ENCODE measurements around the gene IL31RA. TPM values are rescaled to one million over a fixed set of nuclear protein-coding genes. Genes with fewer than 3 reads are reported as not detected.

The IL31RA gene
- total RNA-seq, 1 donor from 2014 or later = not detected

DNA sequence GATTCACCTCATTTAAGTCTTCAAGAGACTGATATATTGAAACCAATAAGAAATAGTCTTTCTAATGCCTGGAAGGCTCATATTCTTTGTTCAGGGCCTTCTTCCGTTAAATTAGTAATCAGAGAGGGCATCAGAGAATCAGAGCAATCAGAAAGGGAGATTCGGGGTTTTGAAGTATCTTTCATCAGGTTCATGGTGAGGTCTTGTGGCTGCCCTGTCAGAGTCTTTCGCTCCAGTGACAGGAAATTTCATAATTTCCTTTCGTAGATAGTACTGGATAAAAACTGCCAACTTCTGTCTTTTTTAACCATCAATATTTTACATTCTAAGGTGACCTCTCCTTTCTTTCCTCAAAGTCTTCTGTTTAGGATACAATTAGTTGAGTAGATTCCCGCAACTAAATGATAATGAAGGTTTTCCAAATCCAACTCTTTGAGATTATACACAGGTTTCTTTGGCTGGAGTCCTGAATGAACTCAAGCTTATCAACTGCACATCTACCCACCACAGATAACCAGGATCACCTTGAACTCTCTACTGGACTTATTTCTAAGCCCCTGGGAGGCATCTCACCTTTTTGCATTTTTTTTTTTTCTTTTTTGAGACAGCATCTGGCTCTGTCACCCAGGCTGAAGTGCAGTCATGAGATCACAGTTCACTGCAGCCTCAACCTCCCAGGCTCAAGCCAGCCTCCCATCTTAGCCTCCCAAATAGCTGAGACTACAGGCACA is 5.5 kb downstream of the IL31RA start:
- intact Hi-C loops (cut with micrococcal nuclease) = no loop called here
- ATAC-seq (no peak), DNase-seq (no peak)

DNA sequence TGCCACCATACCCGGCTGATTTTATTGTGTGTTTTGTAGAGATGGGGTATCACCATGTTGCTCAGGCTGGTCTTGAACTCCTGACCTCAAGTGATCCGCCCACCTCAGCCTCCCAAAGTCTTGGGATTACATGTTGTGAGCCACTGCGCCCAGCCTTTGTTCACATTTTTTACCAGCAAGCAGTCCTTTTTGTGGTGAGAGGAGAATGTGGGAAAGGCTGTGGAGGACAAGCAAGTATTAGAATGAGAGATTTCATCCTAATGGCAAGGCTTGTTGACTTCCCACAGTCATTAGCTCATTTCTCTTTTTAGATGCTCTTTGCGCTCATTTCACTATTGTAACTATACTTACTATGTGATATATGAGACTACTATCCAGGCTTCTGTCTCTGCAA is 6.1 kb downstream of the IL31RA start:
- ATAC-seq (no peak), DNase-seq (no peak)
- intact Hi-C loops (cut with micrococcal nuclease) = no loop called here

DNA sequence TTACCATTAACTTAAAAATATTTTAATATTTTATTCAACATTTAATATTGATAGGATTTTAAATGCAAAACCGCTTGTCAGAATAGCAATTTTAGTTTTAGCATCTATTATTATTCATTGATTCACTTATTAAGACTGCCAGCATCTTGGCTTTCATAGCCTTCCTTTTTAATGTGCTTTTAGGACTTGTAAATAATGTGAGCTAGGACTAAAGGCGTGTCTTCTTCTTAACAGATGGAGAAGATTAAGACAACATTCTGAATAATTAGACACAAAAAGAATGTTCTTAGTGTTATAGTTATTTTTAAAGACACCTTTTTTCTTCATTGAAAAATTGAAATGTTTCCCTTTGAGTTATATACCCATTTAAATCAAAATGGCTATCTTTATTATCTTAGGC is 6.9 kb downstream of the IL31RA start:
- no peak for ATAC-seq
- intact Hi-C loops (cut with micrococcal nuclease) = no loop called here
- no peak for DNase-seq

DNA sequence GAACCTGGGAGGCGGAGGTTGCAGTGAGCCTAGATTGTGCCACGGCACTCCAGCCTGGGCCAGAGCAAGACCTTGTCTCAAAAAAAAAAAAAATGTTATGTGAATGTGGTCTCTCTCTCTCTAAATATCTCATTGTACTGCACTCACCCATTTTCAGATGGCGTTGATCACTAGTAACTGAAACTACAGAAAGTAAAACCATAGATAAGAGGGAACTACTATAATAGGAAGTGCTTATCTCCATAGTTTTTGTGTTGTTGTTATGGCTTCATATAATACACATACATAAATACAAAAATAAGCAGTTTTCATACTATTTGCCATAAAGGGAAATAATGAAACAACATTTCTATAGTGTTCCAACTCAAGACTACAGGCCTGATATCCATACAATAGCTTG is 9.1 kb downstream of the IL31RA start:
- ATAC-seq = no peak
- intact Hi-C loops (cut with micrococcal nuclease) = no loop called here
- DNase-seq = no peak

DNA sequence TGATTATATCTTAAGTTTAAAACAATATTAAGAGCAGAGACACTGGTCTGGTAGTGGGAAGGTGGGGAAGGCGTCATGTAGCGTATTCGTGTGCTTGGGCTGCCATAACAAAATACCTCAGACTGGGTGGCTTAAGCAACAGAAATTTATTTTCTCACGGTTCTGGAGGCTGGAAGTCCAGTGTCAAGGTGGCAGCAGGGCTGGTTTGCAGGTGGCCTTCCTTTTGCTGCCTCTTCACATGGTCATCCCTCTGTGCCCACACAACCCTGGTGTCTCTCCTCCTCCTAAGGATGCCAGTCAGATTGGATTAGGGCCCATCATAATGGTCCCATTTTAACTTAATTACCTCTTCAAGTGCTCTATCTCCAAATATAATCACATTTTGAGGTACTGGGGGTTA is 9.6 kb downstream of the IL31RA start:
- intact Hi-C loops (cut with micrococcal nuclease) = no loop called here
- no peak for ATAC-seq
- no peak for DNase-seq

DNA sequence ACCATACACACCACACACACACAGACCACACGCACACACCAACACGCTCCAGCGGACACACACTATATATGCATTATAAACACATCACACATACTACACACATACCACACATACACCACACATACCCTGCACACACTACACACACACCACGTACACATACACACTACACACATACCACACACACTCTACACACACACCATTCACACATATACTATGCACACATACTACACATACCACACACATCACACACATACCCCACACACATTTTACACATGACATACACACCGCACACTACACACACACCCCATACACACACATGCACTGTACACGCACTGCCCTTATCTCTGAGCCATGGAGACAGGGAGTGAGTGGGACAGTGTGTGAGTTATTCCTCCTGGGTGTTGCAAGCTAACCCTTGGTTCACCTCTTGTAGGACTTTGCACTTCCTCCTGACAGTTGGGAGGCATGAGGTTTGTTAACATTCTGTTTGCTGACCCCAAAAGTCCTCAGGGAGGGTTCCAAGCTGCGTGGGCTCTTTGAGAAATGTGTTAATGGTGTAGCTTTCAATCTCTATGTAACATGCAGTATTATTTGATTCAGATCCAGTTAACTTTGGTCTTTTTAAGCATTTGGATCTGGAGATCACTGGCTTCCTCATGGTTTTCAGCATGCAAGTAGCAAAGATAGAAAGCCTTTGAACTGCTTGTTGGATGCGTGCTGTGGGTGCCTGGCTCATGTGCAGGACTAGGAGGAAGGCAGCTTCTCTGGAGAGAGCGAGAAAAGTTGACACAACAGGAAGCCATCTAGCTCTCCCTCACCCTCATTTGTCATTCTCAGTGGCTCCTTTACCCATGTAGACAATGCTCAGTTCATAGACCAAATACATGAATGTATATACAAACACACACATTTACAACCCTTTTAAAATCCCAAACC is 13.7 kb downstream of the IL31RA start:
- no peak for DNase-seq
- ATAC-seq = no peak
- intact Hi-C loops (cut with micrococcal nuclease) = no loop called here

DNA sequence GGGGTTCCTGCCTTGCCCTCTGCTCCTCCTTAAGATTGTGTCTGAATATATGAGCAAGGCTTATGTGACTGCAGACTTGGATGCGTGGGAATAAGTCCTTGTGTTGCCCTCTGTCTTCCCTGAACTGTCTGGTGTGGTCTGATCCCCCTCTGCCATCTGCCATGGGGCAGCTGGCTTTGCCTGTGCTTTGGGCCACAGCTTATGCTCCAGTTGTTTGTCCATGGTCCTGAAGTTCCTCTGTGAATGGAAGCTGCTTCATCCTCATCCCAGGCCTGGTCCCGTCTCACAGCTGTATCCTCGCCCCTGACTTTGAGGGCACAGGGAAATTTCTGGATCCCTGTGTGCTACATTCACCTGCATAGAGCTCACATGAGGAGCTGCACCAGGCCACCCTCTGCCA is 14.7 kb downstream of the IL31RA start:
- DNase-seq (no peak), ATAC-seq (no peak)
- intact Hi-C loops (cut with micrococcal nuclease) = no loop called here

DNA sequence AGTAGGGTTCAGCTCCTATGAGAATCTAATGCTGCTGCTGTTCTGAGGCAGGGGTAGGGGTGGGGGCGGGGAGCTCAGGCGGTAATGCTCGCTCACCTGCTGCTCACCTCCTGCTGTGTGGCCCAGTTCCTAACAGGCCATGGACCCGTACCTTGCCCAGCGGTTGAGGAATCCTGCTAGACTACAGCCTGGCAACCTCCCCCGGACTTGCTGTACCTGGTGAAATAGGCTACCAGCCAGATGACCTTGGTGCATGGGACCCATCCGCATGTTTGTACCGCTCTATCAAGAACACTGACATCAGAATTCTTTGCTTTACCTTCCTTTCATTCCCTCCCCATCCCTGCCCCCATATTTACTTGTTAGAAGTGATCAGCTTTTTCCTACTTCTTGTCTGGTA is 15.3 kb downstream of the IL31RA start:
- ATAC-seq (no peak), DNase-seq (no peak)
- intact Hi-C loops (cut with micrococcal nuclease) = no loop called here

GRCh38 chr5:55866934-55867333 is 15.8 kb downstream of the IL31RA start:
- ATAC-seq = no peak
- intact Hi-C loops (cut with micrococcal nuclease) = no loop called here
- no peak for DNase-seq

- ATAC-seq (peak; percentile 46), DNase-seq (no peak)
- intact Hi-C loops (cut with micrococcal nuclease) = no loop called here
Observed at GRCh38 chr5:55868846-55869245, 17.7 kb downstream of the IL31RA start.

GRCh38 chr5:55869847-55870246 is 18.7 kb downstream of the IL31RA start:
- intact Hi-C loops (cut with micrococcal nuclease) = no loop called here
- ATAC-seq (no peak), DNase-seq (no peak)

GRCh38 chr5:55873234-55873633 is 22.1 kb downstream of the IL31RA start:
- DNase-seq = no peak
- no peak for ATAC-seq
- intact Hi-C loops (cut with micrococcal nuclease) = no loop called here

DNA sequence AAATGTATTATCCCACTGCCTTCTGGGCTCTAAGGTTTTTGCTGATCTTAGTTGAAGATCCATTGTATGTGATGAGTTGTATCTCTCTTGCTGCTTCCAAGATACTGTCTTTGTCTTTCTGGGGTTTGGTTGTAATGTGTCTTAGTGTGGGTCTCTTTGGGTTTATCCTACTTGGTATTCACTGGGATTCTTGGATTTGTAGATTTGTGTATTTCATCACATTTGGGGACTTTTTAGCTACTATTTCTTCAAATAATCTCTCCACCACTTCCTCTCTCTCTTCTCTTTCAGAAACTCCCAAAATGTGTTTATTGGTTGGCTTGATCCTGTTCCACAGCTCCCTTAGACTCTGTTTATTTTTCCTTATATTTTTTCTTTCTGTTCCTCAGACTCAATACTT is 26.5 kb downstream of the IL31RA start:
- ATAC-seq = no peak
- intact Hi-C loops (cut with micrococcal nuclease) = no loop called here
- no peak for DNase-seq

- DNase-seq (no peak), ATAC-seq (no peak)
- intact Hi-C loops (cut with micrococcal nuclease) = no loop called here
Observed at GRCh38 chr5:55880453-55880852, 29.3 kb downstream of the IL31RA start.

DNA sequence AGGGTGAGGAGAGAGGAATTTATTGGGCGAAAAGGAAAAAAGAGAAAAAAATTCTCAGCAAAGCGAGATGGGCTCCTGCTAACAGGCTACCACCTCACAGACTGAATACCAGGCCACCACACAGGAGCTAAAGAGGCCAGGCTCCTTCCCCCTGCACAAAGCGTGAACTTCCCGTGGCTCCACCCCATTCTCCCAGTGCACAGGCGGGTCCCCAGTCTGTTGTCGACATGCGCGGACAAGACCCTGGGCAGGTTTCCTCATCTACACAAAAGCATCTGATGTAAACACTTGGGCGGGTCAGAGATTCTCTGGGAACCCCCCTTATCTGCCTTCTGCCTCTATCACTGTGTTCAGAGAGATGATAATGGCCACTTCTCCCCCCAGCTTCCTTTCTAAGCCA is 34.2 kb downstream of the IL31RA start:
- intact Hi-C loops (cut with micrococcal nuclease) = no loop called here
- ATAC-seq (no peak), DNase-seq (no peak)

- DNase-seq = no peak
- no peak for ATAC-seq
- intact Hi-C loops (cut with micrococcal nuclease) = no loop called here
Observed at GRCh38 chr5:55888205-55888604, 37.0 kb downstream of the IL31RA start.

DNA sequence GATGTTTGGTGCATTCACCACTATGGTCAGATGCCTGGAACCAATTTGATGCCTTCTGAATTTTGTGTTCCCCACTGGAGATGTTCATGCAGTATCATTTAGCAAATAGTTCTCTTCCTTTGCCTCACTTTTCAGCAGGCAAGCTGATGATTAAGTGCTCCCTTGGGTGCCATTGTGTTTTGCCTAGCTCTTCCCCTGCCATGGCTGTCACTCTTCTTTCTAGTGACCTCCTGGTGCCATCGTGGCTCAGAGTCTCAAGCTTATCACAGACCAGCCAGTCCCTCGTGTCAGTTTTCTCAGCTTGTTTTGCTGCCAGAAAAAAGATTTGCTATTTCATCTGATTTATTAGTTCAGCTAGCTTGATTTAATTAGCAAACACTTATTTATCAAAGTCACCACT is 41.3 kb downstream of the IL31RA start:
- ATAC-seq (no peak), DNase-seq (no peak)
- intact Hi-C loops (cut with micrococcal nuclease) = no loop called here

DNA sequence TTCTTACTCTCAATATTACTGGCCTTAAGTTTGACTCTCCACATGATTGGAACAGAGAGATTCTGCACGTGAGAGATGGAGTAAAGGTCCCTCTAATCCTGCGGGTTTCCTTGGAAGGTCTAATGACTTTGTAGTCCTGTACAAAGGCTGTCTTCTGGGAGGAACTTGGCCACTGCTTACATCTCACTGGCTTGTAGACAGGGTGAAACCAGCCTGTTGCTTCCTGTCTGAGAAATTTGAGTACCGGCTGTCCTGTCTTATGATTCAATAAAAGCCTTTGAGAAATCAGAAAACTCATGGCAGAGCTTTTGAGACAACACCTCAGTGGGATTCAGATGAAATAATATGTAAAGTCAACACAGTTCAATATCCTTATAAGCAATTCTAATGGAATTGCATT is 43.0 kb downstream of the IL31RA start:
- intact Hi-C loops (cut with micrococcal nuclease) = no loop called here
- ATAC-seq (no peak), DNase-seq (no peak)

DNA sequence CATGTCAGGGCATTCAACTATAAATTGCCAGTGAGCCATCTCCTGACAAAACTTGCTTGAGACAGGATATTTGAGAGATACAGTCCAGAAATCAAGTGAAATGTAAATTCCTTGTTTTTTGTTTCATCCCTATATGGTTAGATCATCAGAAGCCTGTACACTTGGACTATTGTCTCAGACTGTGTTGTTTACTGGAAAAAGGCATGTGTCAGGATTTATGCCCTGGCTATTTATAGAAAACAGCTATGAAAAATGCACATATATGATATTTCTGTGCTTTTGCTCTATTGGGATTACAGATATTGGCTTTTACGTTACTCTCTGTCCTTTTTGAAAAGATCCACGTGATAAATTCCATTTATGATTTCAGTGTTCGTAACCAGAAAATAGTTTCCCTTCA is 44.2 kb downstream of the IL31RA start:
- no peak for DNase-seq
- intact Hi-C loops (cut with micrococcal nuclease) = no loop called here
- no peak for ATAC-seq

DNA sequence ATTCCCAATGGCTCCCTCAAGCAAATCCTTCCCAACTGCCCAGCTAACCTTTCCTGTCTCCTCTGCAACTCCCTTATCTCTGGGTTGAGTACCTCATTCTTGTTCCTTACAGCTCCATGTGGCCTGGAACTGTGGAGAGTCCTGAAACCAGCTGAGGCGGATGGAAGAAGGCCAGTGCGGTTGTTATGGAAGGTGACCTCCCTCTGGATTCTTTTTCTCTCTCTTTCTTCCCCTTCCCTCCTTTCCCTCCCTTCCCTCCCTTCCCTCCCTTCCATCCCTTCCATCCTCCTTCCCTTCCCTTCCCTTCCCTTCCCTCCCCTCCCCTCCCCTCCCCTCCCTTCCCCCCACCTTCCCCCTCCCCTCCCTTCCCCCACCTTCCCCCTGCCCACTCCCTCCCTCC is 45.1 kb downstream of the IL31RA start:
- no peak for ATAC-seq
- intact Hi-C loops (cut with micrococcal nuclease) = no loop called here
- no peak for DNase-seq

GRCh38 chr5:55896663-55897062 is 45.5 kb downstream of the IL31RA start:
- no peak for DNase-seq
- ATAC-seq = no peak
- intact Hi-C loops (cut with micrococcal nuclease) = no loop called here

Data from left ventricle myocardium superior (tissue), 1 donor.